Endodermal cell (in vitro differentiated cells): ENCODE results near the gene ZSWIM3. TPM values are rescaled to one million over a fixed set of nuclear protein-coding genes. Genes with fewer than 3 reads are reported as not detected.
A peak's percentile ranks its signal among the peaks of the same experiment; 100 is the strongest.

ENCODE experiments used
- DNase-seq: peaks from one replicate; pipeline ENCODE4 v3.0.0-alpha.2; 2017
- H3K27ac ChIP-seq: 2 replicates; pipeline ENCODE4 v1.5.1; 2013; ENCODE audit warnings: mild to moderate bottlenecking, low read depth, low read length, moderate library complexity
- H3K27me3 ChIP-seq: 2 replicates; pipeline ENCODE4 v1.6.1; 2013; ENCODE audit warnings: mild to moderate bottlenecking, low read length, moderate library complexity; ENCODE audit not compliant: insufficient read depth, control insufficient read depth, poor library complexity, severe bottlenecking
- H3K36me3 ChIP-seq: 2 replicates; pipeline ENCODE4 v1.7.0; 2013; ENCODE audit warnings: mild to moderate bottlenecking, low read length, moderate library complexity; ENCODE audit not compliant: control insufficient read depth, insufficient read depth
- H3K4me1 ChIP-seq: one replicate; pipeline ENCODE4 v1.7.0; 2013; ENCODE audit warnings: low read length; ENCODE audit not compliant: control insufficient read depth, insufficient read depth
- H3K4me3 ChIP-seq: 2 replicates; pipeline ENCODE4 v1.5.1; 2013; ENCODE audit warnings: mild to moderate bottlenecking, low read length, moderate library complexity
- H3K9ac ChIP-seq: 2 replicates; pipeline ENCODE4 v1.6.1; 2013; ENCODE audit warnings: mild to moderate bottlenecking, low read length, moderate library complexity; ENCODE audit not compliant: poor library complexity, severe bottlenecking; ENCODE audit errors: extremely low read depth
- H3K9me3 ChIP-seq: 2 replicates; pipeline ENCODE4 v1.6.1; 2013; ENCODE audit warnings: mild to moderate bottlenecking, low read length, moderate library complexity; ENCODE audit not compliant: control insufficient read depth
- H3K27ac Mint-ChIP-seq: 2 replicates; pipeline ENCODE4 v1.8.0; 2020; ENCODE audit warnings: mixed read lengths
- H3K27me3 Mint-ChIP-seq: 2 replicates; pipeline ENCODE4 v1.8.0; 2021; ENCODE audit warnings: mild to moderate bottlenecking, mixed read lengths; ENCODE audit not compliant: insufficient read depth
- H3K36me3 Mint-ChIP-seq: 2 replicates; pipeline ENCODE4 v1.8.0; 2020; ENCODE audit warnings: low read depth, mixed read lengths
- H3K4me1 Mint-ChIP-seq: 2 replicates; pipeline ENCODE4 v1.8.0; 2020; ENCODE audit warnings: mixed read lengths
- H3K4me3 Mint-ChIP-seq: 2 replicates; pipeline ENCODE4 v1.8.0; 2020; ENCODE audit warnings: mild to moderate bottlenecking, moderate library complexity, mixed read lengths
- H3K9me3 Mint-ChIP-seq: 2 replicates; pipeline ENCODE4 v1.8.0; 2020; ENCODE audit warnings: mild to moderate bottlenecking, mixed read lengths
- CTCF ChIP-seq: fragments of 200-600 bp; sonication (generic); conservative IDR thresholded peaks from 2 replicates; pipeline ENCODE4 v1.5.0; 2021; ENCODE audit warnings: antibody characterized with exemption, mild to moderate bottlenecking
- WGBS, 2 experiments: methylation state at CpG; one replicate each; pipeline versions ENCODE4 v1.1.5 to v1.1.7; 2013; ENCODE audit warnings: missing lambda C conversion rate in 2 of 2, mixed read lengths in 1 of 2; ENCODE audit not compliant: insufficient coverage in 1 of 2, insufficient read length in 1 of 2; 5-methylcytosine and 5-hydroxymethylcytosine counted together
- total RNA-seq, 2 donors: library from RNA; stranded (reverse); fragmentation: NEBNext Ultra II Directional in 1 of 2; extraction: Animal tissue kit (Norgen Biotek cat#: 25700) in 1 of 2; gene quantifications; 2 replicates in 1 of 2; 3 replicates in 1 of 2; pipeline ENCODE4 v1.2.1, GENCODE V29; 2021

Gene ZSWIM3
- total RNA-seq, 2 donors from 2014 or later = 2.1 to 4.6 TPM

- peaks cover 10% of the 10 kb centered on the region for H3K27me3 ChIP-seq
- no peak overlapping the region for H3K4me3 ChIP-seq
- H3K9me3 ChIP-seq = no peaks in the 10 kb centered on the region
- peaks cover 15% of the 10 kb centered on the region for H3K27me3 Mint-ChIP-seq
- peaks cover 35% of the 10 kb centered on the region for H3K36me3 ChIP-seq
- peaks cover 10% of the 10 kb centered on the region for H3K4me1 ChIP-seq
- WGBS, 2 experiments = 73 to 84% methylated on average over 3 of the region's 3 CpGs
- no peaks in the 10 kb centered on the region for H3K9me3 Mint-ChIP-seq
- H3K27ac Mint-ChIP-seq = peak overlapping the region; percentile 60
- DNase-seq = no peak
- TF ChIP-seq CTCF = no peak
- no peak overlapping the region for H3K27ac ChIP-seq
- H3K4me3 Mint-ChIP-seq = no peak overlapping the region
- H3K36me3 Mint-ChIP-seq = peaks cover 18% of the 10 kb centered on the region
- no peak overlapping the region for H3K9ac ChIP-seq
- peaks cover 17% of the 10 kb centered on the region for H3K4me1 Mint-ChIP-seq
Observed at GRCh38 chr20:45818239-45818638, 39.2 kb upstream of the ZSWIM3 start.

GRCh38 chr20:45819466-45819865 is 37.9 kb upstream of the ZSWIM3 start:
- H3K36me3 ChIP-seq = peaks cover 26% of the 10 kb centered on the region
- H3K4me1 Mint-ChIP-seq = peaks cover 15% of the 10 kb centered on the region
- peaks cover 6% of the 10 kb centered on the region for H3K4me1 ChIP-seq
- peaks cover 27% of the 10 kb centered on the region for H3K27me3 Mint-ChIP-seq
- no peak overlapping the region for H3K9ac ChIP-seq
- no peak overlapping the region for H3K4me3 ChIP-seq
- peaks cover 18% of the 10 kb centered on the region for H3K27me3 ChIP-seq
- peaks cover 13% of the 10 kb centered on the region for H3K36me3 Mint-ChIP-seq
- 94 to 100% methylated on average over 3 to 4 of the region's 4 CpGs for WGBS, 2 experiments
- no peak overlapping the region for H3K27ac ChIP-seq
- no peaks in the 10 kb centered on the region for H3K9me3 Mint-ChIP-seq
- no peak overlapping the region for H3K4me3 Mint-ChIP-seq
- no peak for DNase-seq
- no peak for TF ChIP-seq CTCF
- H3K9me3 ChIP-seq = no peaks in the 10 kb centered on the region
- no peak overlapping the region for H3K27ac Mint-ChIP-seq

- Histone ChIP-seq H3K27me3 (peaks cover 18% of the 10 kb centered on the region), H3K9ac (no peak overlapping the region), H3K27ac (no peak overlapping the region), H3K9me3 (no peaks in the 10 kb centered on the region), H3K4me3 (no peak overlapping the region), H3K36me3 (peaks cover 4% of the 10 kb centered on the region), H3K4me1 (peaks cover 6% of the 10 kb centered on the region)
- no peak overlapping the region for H3K4me3 Mint-ChIP-seq
- no peak for TF ChIP-seq CTCF
- peaks cover 31% of the 10 kb centered on the region for H3K27me3 Mint-ChIP-seq
- no peak for DNase-seq
- peaks cover under 1% of the 10 kb centered on the region for H3K36me3 Mint-ChIP-seq
- H3K27ac Mint-ChIP-seq = no peak overlapping the region
- no peaks in the 10 kb centered on the region for H3K9me3 Mint-ChIP-seq
- 89 to 100% methylated on average over 1 to 2 of the region's 2 CpGs for WGBS, 2 experiments
- peaks cover 9% of the 10 kb centered on the region for H3K4me1 Mint-ChIP-seq
Observed at GRCh38 chr20:45821947-45822346, 35.5 kb upstream of the ZSWIM3 start.
